K562 (cell line): ENCODE measurements around the gene CDK14. TPM values are rescaled to one million over a fixed set of nuclear protein-coding genes. Genes with fewer than 3 reads are reported as not detected.

Experiments used
- ATAC-seq: fragments of 200-7000 bp; cut with Tn5 transposase; 3 replicates; pipeline ENCODE4 v1.9.1; 2020; ENCODE audit warnings: moderate library complexity
- BruUV-seq: library from RNA; stranded (reverse); fragments of 400-500 nt; replicated peaks from 2 replicates; lab custom pipeline; 2021; lab: Mats Ljungman, UMichigan
- CTCF ChIA-PET: fragments of 300-600 bp; formaldehyde crosslinking; extraction: SDS; loops from one replicate; lab custom pipeline; 2021; ENCODE audit warnings: low intra/inter-chr PET ratio; lab: Yijun Ruan, JAX
- POLR2A ChIA-PET: fragments of 300-600, 350-650 bp; sonication (Branson Sonifier 250); formaldehyde crosslinking; extraction: SDS; loops from one replicate; lab custom pipeline; 2021; ENCODE audit warnings: antibody characterized with exemption, inconsistent platforms; lab: Yijun Ruan, JAX
- DNase-seq, 4 experiments: peaks; one replicate each; pipeline versions ENCODE4 v3.0.0 to v3.0.0-alpha.2; 2011 to 2018; ENCODE audit warnings: low spot score in 3 of 4, mixed read lengths in 3 of 4; ENCODE audit errors: extremely low read depth in 1 of 4
- FAIRE-seq: peaks from 2 replicates; lab custom pipeline; 2011; peaks lifted over from hg19 to GRCh38; lab: Jason Lieb, UNC
- H2AFZ ChIP-seq: 2 replicates; pipeline ENCODE4 v1.6.0; 2011; ENCODE audit warnings: low read depth, low read length, control low read depth, inconsistent platforms
- H3K27ac ChIP-seq: fragments of 200-600 bp; 3 replicates; pipeline ENCODE4 v1.8.0; 2011; ENCODE audit warnings: low read depth, mild to moderate bottlenecking, control low read depth, inconsistent platforms, low read length, moderate library complexity, mixed read lengths; ENCODE audit errors: extremely low read depth
- H3K27me3 ChIP-seq, 2 experiments: fragments of 300-600 bp in 1 of 2; 2 replicates in 1 of 2; 3 replicates in 1 of 2; pipeline versions ENCODE4 v1.6.0 to v1.8.0; 2011; ENCODE audit warnings: inconsistent platforms in 2 of 2, low read length in 2 of 2, mild to moderate bottlenecking in 1 of 2, mixed read lengths in 1 of 2, moderate library complexity in 1 of 2; ENCODE audit not compliant: control insufficient read depth in 2 of 2, insufficient read depth in 2 of 2
- H3K36me3 ChIP-seq: fragments of 300-600 bp; 3 replicates; pipeline ENCODE4 v1.8.0; 2011; ENCODE audit warnings: mild to moderate bottlenecking, low read length, inconsistent platforms; ENCODE audit not compliant: control insufficient read depth, insufficient read depth
- H3K4me1 ChIP-seq, 2 experiments: fragments of 200-600 bp in 1 of 2; replicated peaks in 1 of 2; 2 replicates in 1 of 2; 3 replicates in 1 of 2; pipeline versions ENCODE4 v1.5.1 to v1.8.0; 2011; ENCODE audit warnings: inconsistent platforms in 2 of 2, low read length in 2 of 2, mild to moderate bottlenecking in 1 of 2, mixed read lengths in 1 of 2, moderate library complexity in 1 of 2; ENCODE audit not compliant: control insufficient read depth in 2 of 2, insufficient read depth in 2 of 2
- H3K4me2 ChIP-seq: 2 replicates; pipeline ENCODE4 v1.6.1; 2011; ENCODE audit warnings: low read length, control low read depth, inconsistent platforms, mixed read lengths; ENCODE audit not compliant: insufficient read depth
- H3K4me3 ChIP-seq: fragments of 200-600 bp; sonication (generic), shearing (Covaris generic); 2 replicates; pipeline ENCODE4 v1.5.1; 2016; ENCODE audit warnings: control low read depth, inconsistent platforms
- H3K79me2 ChIP-seq: fragments of 200-600 bp; 3 replicates; pipeline ENCODE4 v1.8.0; 2011; ENCODE audit warnings: low read length, inconsistent platforms; ENCODE audit not compliant: control insufficient read depth, insufficient read depth
- H3K9ac ChIP-seq, 2 experiments: 2 replicates each; pipeline versions ENCODE4 v1.6.0 to v1.6.1; 2011; ENCODE audit warnings: low read depth in 2 of 2, low read length in 2 of 2, control low read depth in 1 of 2, inconsistent platforms in 1 of 2, mild to moderate bottlenecking in 1 of 2, mixed read lengths in 1 of 2; ENCODE audit not compliant: insufficient read depth in 1 of 2
- H3K9me1 ChIP-seq: one replicate; pipeline ENCODE4 v1.6.0; 2011; ENCODE audit warnings: inconsistent platforms, mild to moderate bottlenecking, low read length, moderate library complexity; ENCODE audit not compliant: control insufficient read depth, insufficient read depth
- H3K9me3 ChIP-seq: replicated peaks from 2 replicates; pipeline ENCODE4 v1.5.1; 2011; ENCODE audit warnings: low read depth, low read length, inconsistent platforms; ENCODE audit not compliant: control insufficient read depth, insufficient read depth
- H4K20me1 ChIP-seq: replicated peaks from 2 replicates; pipeline ENCODE4 v1.6.1; 2011; ENCODE audit warnings: low read length, inconsistent platforms, mixed read lengths; ENCODE audit not compliant: control insufficient read depth, insufficient read depth
- BACH1 ChIP-seq: fragments of 200-800 bp; sonication (Bioruptor generic); IDR thresholded peaks from 2 replicates; pipeline ENCODE4 v1.6.1; 2016; ENCODE audit warnings: missing genetic modification characterization, missing compliant biosample characterization
- CHD1 ChIP-seq: fragments of 200-600 bp; sonication (generic); IDR thresholded peaks from one replicate; pipeline ENCODE4 v1.6.1; 2012; ENCODE audit warnings: mild to moderate bottlenecking, moderate library complexity, low read length, inconsistent platforms
- HEY1 ChIP-seq: fragments of 250-450 bp; sonication (Bioruptor Pico); IDR thresholded peaks from 2 replicates; pipeline ENCODE4 v1.5.0; 2020; ENCODE audit warnings: mild to moderate bottlenecking, moderate library complexity, borderline replicate concordance
- KHSRP ChIP-seq: fragments of 450-650 bp; IDR thresholded peaks from 2 replicates; pipeline ENCODE4 v1.6.1; 2017
- LEF1 ChIP-seq: fragments of 450-650 bp; IDR thresholded peaks from 2 replicates; pipeline ENCODE4 v1.6.1; 2016; ENCODE audit warnings: mild to moderate bottlenecking
- MEF2A ChIP-seq: IDR thresholded peaks from 2 replicates; pipeline ENCODE4 v1.6.1; 2011; ENCODE audit warnings: low read depth, mild to moderate bottlenecking, low read length, moderate library complexity; ENCODE audit not compliant: control insufficient read depth
- MXD1 ChIP-seq: fragments of 250-450 bp; sonication (Bioruptor Pico); IDR thresholded peaks from 2 replicates; pipeline ENCODE4 v1.8.0; 2021; ENCODE audit warnings: borderline replicate concordance, mild to moderate bottlenecking, moderate library complexity; ENCODE audit not compliant: poor library complexity, severe bottlenecking
- RBM15 ChIP-seq: fragments of 200-400 bp; formaldehyde crosslinking; IDR thresholded peaks from 2 replicates; pipeline ENCODE4 v1.6.1; 2018; ENCODE audit warnings: mild to moderate bottlenecking, low read length, moderate library complexity; ENCODE audit not compliant: insufficient read depth
- SMAD2 ChIP-seq: fragments of 150-350 bp; IDR thresholded peaks from 2 replicates; pipeline ENCODE4 v1.6.1; 2014; ENCODE audit warnings: low read depth, mild to moderate bottlenecking, low read length
- SOX6 ChIP-seq: fragments of 450-650 bp; IDR thresholded peaks from 2 replicates; pipeline ENCODE4 v1.6.1; 2014; ENCODE audit warnings: mild to moderate bottlenecking
- ZFPM2 ChIP-seq: fragments of 250-450 bp; sonication (Bioruptor Pico); IDR thresholded peaks from 2 replicates; pipeline ENCODE4 v1.5.1; 2022; ENCODE audit warnings: mild to moderate bottlenecking
- ZNF699 ChIP-seq: fragments of 250-450 bp; sonication (Bioruptor Pico); IDR thresholded peaks from 2 replicates; pipeline ENCODE4 v1.8.0; 2021; ENCODE audit warnings: mild to moderate bottlenecking, moderate library complexity; ENCODE audit not compliant: insufficient replicate concordance
- WGBS: fragments of 100-300 bp; shearing (Covaris generic); methylation state at CpG from one replicate; pipeline ENCODE4 v1.1.6; 2016; ENCODE audit warnings: low coverage, mixed read lengths; ENCODE audit not compliant: insufficient coverage; ENCODE audit errors: missing lambda C conversion rate; 5-methylcytosine and 5-hydroxymethylcytosine counted together
- in situ Hi-C: fragments of 300-500 bp; cut with MboI; formaldehyde crosslinking; loops from 4 replicates; pipeline ENCODE4 v1.15.0; 2018; ENCODE audit warnings: inconsistent platforms, mixed read lengths
- intact Hi-C: fragments of 100-400 bp; cut with micrococcal nuclease; formaldehyde crosslinking; loops from 2 replicates; pipeline ENCODE4 v1.14.2; 2022
- polyA plus RNA-seq, 8 experiments: library from polyadenylated mRNA; depleted of rRNA in 4 of 8; stranded (reverse) in 5 of 8; unstranded in 3 of 8; fragments of >200 nt; fragmentation: Nextera tagmentation in 2 of 8; fragmentation: Illumina TruSeq in 1 of 8; extraction: Ambion mirVana in 2 of 8; extraction: Trizol in 1 of 8; gene quantifications; 2 replicates each; pipeline versions ENCODE4 v1.2.1 to v1.2.3, GENCODE V29; 2011 to 2014; ENCODE audit warnings: inconsistent platforms in 1 of 8, missing spikeins in 1 of 8
- total RNA-seq, 7 experiments: library from RNA; depleted of rRNA in 6 of 7; stranded (reverse); fragments of >200 nt in 6 of 7; fragmentation: Illumina TruSeq in 2 of 7; extraction: Trizol in 2 of 7; gene quantifications; 2 replicates each; pipeline versions ENCODE4 v1.2.1 to v1.2.3, GENCODE V29; 2011 to 2021; ENCODE audit warnings: low replicate concordance in 1 of 7
- TF ChIP-seq, protein P1 (sequence below): fragments of 450-650 bp; IDR thresholded peaks from 2 replicates; pipeline ENCODE4 v1.6.1; 2016; ENCODE audit warnings: mild to moderate bottlenecking
- TF ChIP-seq, protein P2 (sequence below): fragments of 250-450 bp; sonication (Bioruptor Pico); IDR thresholded peaks from 2 replicates; pipeline ENCODE4 v1.8.0; 2022; ENCODE audit warnings: inconsistent platforms

CDK14 gene
- total and polyA plus RNA-seq, 9 of the 15 experiments (the other 6 are each of a cell fraction or from before 2014, with no cell fraction given), result 0.03 to 0.91 (median 0.16) TPM

GRCh38 chr7:91228327-91228726 is 632.2 kb downstream of the CDK14 start (continued):
- TF ChIP-seq, protein P1, sequence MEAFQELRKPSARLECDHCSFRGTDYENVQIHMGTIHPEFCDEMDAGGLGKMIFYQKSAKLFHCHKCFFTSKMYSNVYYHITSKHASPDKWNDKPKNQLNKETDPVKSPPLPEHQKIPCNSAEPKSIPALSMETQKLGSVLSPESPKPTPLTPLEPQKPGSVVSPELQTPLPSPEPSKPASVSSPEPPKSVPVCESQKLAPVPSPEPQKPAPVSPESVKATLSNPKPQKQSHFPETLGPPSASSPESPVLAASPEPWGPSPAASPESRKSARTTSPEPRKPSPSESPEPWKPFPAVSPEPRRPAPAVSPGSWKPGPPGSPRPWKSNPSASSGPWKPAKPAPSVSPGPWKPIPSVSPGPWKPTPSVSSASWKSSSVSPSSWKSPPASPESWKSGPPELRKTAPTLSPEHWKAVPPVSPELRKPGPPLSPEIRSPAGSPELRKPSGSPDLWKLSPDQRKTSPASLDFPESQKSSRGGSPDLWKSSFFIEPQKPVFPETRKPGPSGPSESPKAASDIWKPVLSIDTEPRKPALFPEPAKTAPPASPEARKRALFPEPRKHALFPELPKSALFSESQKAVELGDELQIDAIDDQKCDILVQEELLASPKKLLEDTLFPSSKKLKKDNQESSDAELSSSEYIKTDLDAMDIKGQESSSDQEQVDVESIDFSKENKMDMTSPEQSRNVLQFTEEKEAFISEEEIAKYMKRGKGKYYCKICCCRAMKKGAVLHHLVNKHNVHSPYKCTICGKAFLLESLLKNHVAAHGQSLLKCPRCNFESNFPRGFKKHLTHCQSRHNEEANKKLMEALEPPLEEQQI, result no peak
- no peak for TF ChIP-seq ZNF699 (CRISPR knock-in tag)
- TF ChIP-seq ZFPM2, result no peak
- no peak for TF ChIP-seq LEF1
- TF ChIP-seq, protein P2, sequence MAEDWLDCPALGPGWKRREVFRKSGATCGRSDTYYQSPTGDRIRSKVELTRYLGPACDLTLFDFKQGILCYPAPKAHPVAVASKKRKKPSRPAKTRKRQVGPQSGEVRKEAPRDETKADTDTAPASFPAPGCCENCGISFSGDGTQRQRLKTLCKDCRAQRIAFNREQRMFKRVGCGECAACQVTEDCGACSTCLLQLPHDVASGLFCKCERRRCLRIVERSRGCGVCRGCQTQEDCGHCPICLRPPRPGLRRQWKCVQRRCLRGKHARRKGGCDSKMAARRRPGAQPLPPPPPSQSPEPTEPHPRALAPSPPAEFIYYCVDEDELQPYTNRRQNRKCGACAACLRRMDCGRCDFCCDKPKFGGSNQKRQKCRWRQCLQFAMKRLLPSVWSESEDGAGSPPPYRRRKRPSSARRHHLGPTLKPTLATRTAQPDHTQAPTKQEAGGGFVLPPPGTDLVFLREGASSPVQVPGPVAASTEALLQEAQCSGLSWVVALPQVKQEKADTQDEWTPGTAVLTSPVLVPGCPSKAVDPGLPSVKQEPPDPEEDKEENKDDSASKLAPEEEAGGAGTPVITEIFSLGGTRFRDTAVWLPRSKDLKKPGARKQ (CRISPR knock-in tag), result no peak

DNA sequence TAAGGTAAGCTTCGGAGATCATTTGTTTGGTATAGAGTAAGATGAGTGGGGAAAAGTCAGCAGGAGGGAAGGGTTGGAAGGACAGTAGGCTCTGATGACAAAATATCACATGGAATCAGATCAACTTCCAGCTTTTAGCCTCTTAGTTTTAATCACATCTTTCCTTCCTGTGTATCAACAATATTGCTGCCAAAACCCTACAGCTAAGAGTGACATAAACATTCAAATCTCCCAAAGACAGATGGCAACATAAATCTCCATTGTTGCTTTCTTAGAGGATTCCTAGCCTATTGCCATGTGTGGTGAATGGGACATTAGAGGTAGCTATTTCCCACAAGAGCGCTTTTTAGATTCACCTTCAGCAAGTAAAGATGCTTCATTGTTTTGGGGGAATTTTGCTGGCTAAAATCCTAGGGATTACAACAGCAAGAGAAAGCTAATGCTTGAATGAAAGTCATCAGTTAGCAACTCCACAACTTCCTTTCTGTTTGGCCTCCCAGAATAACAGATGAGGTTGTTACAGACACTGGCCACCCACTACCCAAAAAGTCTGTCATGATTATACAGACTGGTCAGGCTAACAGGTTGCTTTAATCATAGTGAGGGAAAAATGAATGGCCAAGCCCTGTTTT is 632.9 kb downstream of the CDK14 start:
- H3K9ac ChIP-seq, result no peak overlapping the region
- ChIA-PET POLR2A (interaction anchor here (0.8 to 1.1 kb wide), 3 partner anchors 17 to 1002 kb away, joined by 3 read pairs; no protein-coding TSS in a partner anchor), CTCF (no interaction called here)
- in situ Hi-C loops (no loop called here), intact Hi-C loops (no loop called here)
- DNase-seq, result no peak
- H4K20me1 ChIP-seq, result no peaks in the 10 kb centered on the region
- WGBS, result 0% methylated on average over 2 of the region's 2 CpGs
- TF ChIP-seq SMAD2, result no peak
- no peak for TF ChIP-seq BACH1
- TF ChIP-seq MXD1 (CRISPR knock-in tag), result no peak
- no peak for TF ChIP-seq KHSRP
- TF ChIP-seq HEY1 (CRISPR knock-in tag), result no peak
- no peak for TF ChIP-seq SOX6
- no peak for TF ChIP-seq RBM15
- TF ChIP-seq MEF2A, result no peak
- TF ChIP-seq CHD1, result no peak
- no TSS peak for BruUV-seq
- no peaks in the 10 kb centered on the region for H3K79me2 ChIP-seq
- no peaks in the 10 kb centered on the region for H3K9me3 ChIP-seq
- no peaks in the 10 kb centered on the region for H3K36me3 ChIP-seq
- no peak for FAIRE-seq
- no peak overlapping the region for H3K27ac ChIP-seq
- H2AFZ ChIP-seq, result no peak overlapping the region
- H3K9me1 ChIP-seq, result no peaks in the 10 kb centered on the region
- H3K4me3 ChIP-seq, result no peak overlapping the region
- ATAC-seq, result no peak
- H3K4me2 ChIP-seq, result no peak overlapping the region
- H3K27me3 ChIP-seq, result peaks cover 14 to 17% of the 10 kb centered on the region in 2 experiments; a peak in 4 of 5 replicates
- no peaks in the 10 kb centered on the region for H3K4me1 ChIP-seq
